Measurements from ENCODE around the gene DDX54. TPM values are rescaled to one million over a fixed set of nuclear protein-coding genes. Genes with fewer than 3 reads are reported as not detected.

DDX54 gene
- total RNA-seq, 1 donor, result 33.7 TPM

DNA sequence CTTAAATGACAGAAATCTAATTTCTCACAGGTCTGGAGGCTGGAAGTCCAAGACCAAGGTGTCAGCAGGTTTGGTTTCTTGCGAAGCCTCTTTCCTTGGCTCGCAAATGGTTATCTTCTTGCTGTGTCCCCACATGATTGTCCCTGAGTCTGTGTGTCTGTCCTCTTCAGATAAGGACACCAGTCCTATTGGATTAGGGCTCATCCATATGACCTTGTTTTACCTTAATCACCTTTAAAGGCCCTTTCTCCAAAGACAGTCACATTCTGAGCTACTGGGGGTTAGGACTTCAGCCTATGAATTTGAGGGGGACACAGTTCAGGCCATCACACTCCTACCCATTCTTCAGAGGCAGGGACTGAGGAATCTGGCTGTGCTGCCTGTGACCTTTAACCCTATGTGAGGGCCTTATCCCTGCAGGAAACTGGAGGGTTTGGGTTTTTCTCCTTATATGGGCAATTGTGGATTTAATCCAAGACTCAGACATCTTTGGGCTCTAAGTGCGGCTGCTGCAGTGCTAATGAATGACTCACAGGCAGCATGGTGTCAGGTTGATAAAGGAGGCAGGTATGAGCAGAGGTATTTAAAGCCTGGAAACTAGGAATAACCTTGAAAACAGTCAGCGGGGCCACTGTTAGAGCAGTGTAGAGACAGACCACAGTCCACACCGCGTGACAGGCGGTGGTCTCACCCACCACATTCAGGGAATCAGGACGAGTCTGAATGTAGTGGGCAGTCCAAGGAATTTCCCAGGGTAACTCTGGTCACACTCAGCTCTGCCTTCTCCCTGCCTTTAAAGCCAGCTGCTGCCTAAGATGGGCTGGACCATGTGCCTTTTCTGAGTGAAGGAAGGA lies 46.2 kb upstream of the DDX54 start:
- DNase-seq (ENCODE audit: low read depth), result peak; percentile 63
- TF ChIP-seq, protein P1, sequence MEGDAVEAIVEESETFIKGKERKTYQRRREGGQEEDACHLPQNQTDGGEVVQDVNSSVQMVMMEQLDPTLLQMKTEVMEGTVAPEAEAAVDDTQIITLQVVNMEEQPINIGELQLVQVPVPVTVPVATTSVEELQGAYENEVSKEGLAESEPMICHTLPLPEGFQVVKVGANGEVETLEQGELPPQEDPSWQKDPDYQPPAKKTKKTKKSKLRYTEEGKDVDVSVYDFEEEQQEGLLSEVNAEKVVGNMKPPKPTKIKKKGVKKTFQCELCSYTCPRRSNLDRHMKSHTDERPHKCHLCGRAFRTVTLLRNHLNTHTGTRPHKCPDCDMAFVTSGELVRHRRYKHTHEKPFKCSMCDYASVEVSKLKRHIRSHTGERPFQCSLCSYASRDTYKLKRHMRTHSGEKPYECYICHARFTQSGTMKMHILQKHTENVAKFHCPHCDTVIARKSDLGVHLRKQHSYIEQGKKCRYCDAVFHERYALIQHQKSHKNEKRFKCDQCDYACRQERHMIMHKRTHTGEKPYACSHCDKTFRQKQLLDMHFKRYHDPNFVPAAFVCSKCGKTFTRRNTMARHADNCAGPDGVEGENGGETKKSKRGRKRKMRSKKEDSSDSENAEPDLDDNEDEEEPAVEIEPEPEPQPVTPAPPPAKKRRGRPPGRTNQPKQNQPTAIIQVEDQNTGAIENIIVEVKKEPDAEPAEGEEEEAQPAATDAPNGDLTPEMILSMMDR (IDR thresholded peaks at IDR 0.05; ENCODE audit: insufficient read depth, low read depth, low read length), result no peak
- H3K4me3 ChIP-seq (ENCODE audit: low read depth, low read length), result no peak overlapping the region

DNA sequence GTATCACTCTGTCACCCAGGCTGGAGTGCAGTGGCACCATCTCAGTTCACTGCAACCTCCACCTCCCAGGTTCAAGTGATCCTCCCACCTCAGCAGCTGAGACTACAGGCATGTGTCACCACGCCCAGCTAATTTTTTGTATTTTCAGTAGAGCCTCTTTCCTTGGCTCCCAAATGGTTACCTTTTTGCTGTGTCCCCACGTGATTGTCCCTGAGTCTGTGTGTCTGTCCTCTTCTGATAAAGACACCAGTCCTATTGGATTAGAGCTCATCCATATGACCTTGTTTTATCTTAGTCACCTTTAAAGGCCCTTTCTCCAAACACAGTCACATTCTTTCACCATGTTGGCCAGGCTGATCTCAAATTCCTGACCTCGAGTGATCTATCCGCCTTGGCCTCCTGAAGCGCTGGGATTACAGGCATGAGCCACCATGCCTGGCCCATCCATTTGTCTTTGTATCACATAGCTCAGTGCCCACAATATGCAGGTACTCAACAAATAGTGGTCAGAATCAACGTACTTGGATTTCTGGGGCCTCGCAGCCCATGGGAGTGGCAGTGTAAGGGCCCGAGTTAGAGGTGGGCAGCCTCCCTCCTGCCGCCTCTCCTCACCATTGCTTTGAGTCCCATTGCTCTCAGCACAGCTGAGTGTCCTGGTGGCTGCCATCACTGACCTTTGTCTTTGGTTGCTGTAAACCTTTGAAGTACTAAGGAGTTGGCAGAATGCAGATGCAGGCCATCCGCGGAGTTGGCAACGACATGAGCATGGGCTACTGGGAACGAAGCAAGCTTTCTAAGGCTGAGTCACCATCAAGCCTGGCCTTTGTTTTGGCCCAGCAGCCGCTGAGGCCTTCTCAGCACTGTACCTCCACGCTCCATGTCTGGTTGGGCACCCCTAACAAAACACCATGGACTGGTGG lies 45.3 kb upstream of the DDX54 start:
- TF ChIP-seq, protein P1 (IDR thresholded peaks at IDR 0.05; ENCODE audit: insufficient read depth, low read depth, low read length), result no peak
- H3K4me3 ChIP-seq (ENCODE audit: low read depth, low read length), result no peak overlapping the region
- DNase-seq (ENCODE audit: low read depth), result no peak

DNA sequence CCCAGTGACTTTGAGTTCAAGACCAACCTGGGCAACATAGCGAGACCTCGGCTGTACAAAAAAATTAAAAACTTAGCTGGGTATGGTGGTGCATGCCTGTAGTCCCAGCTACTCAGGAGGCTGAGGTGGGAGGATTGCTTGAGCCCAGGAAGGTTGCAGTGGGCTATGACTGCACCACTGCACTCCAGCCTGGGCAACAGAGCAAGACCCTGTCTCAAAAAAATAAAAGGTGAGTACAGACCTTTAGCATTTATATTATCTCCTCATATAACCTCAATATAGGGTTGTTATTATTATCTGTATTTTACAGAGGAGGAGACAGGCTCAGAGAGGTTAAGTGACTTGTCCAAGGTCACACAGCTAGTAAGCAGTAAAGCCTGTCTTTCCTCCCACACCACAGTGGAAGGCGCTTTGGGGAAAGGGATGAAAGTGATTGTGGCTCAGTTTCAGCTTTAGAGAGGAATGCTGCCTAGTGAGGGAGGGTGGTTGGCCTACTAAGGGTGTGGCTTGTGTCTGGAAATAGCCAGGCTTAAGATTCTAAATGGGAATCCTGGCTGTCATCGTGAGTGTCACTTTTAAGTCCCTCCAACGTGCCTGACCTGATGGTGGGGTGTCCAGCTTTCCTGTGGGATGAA lies 43.2 kb upstream of the DDX54 start:
- TF ChIP-seq, protein P1 (IDR thresholded peaks at IDR 0.05; ENCODE audit: insufficient read depth, low read depth, low read length), result no peak
- DNase-seq (ENCODE audit: low read depth), result no peak

DNA sequence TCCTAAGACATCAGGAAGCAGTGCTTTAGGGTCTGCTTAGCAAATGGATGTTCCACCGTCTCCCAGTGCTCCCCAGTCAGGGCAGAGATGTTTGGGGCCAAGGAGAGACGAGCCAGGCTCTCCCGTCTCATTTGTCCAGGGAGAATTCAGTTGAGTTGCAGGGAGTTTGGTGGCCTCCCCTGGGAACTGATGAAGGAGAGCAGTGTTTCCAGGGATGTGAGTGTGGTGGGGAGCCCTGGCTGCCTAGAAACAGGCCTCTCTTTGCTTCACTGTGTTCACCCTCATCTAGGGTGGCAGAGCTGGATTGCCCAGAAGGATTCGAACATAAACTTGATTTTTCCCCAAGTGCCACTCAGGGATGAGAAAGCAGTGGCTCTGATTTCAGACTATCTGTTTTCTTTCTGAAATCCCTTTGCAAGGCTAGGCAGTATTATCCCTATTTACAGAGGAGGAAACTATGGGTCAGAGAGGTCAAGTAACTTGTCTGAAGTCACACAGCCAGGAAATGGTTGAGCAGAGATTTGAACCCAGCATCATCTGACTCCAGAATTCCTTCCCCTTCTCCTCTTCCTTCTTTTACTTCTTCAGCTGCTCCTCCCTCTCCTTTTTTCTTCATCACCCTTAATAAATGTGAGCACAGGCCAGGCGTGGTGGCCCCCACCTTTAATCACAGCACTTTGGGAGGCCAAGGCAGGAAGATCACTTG lies 42.6 kb upstream of the DDX54 start:
- DNase-seq (ENCODE audit: low read depth), result no peak
- TF ChIP-seq, protein P1 (IDR thresholded peaks at IDR 0.05; ENCODE audit: insufficient read depth, low read depth, low read length), result no peak
- no peak overlapping the region for H3K4me3 ChIP-seq (ENCODE audit: low read depth, low read length)

More for the DNA sequence above, 43.2 kb upstream of the DDX54 start:
- no peak overlapping the region for H3K4me3 ChIP-seq (ENCODE audit: low read depth, low read length)

DNA sequence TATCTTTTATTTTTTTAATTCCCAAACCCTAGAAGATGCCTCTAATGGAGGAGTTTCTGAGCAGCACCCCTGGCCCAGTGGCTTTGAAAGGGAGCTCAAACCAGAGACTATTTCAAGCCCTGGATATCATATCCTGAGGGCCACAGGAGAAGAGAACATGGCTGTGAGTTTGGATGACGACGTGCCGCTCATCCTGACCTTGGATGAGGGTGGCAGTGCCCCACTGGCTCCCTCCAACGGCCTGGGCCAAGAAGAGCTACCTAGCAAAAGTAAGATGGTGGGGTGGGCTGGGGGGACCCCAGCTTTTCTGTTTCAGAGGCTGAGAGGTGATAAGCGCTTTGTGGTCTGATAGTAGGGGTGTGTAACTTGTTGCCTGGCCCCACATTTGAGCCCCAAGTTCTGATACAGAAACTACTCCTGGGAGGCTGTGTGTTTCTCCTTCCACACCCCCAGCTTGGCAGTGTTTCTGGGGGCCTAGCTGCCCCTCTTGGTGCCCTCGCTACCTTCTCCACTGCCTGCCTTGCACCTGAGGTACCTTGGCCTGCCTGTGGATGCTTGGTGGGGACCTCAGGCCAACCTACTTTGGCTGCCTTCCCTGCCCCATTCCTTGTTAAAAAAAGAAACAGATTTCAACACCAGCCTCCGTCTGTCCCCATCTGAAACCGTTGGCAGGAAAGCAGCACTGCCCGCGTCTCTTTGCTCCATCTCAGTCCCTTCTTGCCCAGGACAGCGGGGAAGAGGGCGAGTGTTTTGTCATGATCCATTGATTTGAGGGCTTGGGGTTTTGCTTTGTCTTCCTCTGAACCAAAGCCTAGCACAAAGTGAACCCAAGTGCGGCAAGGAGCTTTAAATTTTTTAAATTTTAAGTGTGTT lies 41.7 kb upstream of the DDX54 start:
- TF ChIP-seq, protein P1 (IDR thresholded peaks at IDR 0.05; ENCODE audit: insufficient read depth, low read depth, low read length), result no peak
- no peak for DNase-seq (ENCODE audit: low read depth)
- no peak overlapping the region for H3K4me3 ChIP-seq (ENCODE audit: low read depth, low read length)

Data from fibroblast of villous mesenchyme (primary cell).